Left ventricle myocardium superior (tissue), 1 donor: ENCODE measurements around the gene ZNF827. TPM values are rescaled to one million over a fixed set of nuclear protein-coding genes. Genes with fewer than 3 reads are reported as not detected.
A peak's percentile ranks its signal among the peaks of the same experiment; 100 is the strongest.

Experiments
- ATAC-seq: fragments of 200-7000 bp; cut with Tn5 transposase; one replicate; pipeline ENCODE4 v1.9.1; 2020; ENCODE audit warnings: mild to moderate bottlenecking, moderate library complexity
- DNase-seq: peaks from one replicate; pipeline ENCODE4 v3.0.0-alpha.2; 2020
- intact Hi-C: fragments of 100-400 bp; cut with micrococcal nuclease; formaldehyde crosslinking; loops from one replicate; pipeline ENCODE4 v1.11.0; 2022
- total RNA-seq: library from RNA; stranded (reverse); fragmentation: NEBNext Ultra II Directional; extraction: Animal tissue kit (Norgen Biotek cat#: 25700); gene quantifications from one replicate; pipeline ENCODE4 v1.2.1, GENCODE V29; 2021
- donor health status: DM: no; HTN: yes; CAD: no; lungs with severe emphysema.

ZNF827 gene
- total RNA-seq, 1 donor from 2014 or later = 13.8 TPM

DNA sequence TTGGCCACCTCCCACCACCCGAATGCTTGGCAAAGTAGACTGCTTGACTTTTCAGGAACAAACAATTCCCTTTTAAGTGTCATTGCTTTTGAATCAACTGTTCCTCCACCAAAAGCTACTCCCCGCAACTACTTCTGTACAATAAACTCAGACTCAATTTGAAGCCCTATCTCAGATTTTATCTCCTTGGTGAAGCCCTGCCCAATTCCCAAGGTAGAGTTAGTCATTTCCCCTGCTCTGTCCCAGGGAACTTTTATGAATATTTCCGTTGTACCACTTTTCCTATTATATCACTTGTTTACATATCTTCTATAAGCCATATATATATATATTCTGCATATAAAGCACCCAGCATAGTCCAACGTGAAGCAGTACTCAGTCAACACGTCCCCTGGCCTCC is 155.9 kb downstream of the ZNF827 start:
- peak; percentile 23 for ATAC-seq
- intact Hi-C loops = no loop called here

DNA sequence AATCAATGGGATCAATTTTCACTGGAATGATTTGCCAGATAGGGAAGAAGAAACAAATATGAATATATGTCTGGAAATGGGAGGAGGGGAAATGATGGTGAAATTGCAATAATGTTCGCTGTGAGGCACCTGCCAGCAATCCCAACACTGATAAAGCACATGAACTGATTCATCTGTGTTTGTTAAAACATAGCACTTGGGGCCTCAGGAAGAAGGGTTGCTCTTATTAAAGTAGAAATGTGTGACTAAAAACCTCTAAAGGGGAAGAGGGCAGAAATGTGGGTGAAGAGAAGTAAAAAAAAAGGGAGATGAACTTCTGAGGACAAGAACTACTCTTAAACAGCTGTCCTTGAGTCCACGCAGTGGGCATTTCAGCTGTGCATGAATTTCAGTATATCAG is 157.3 kb downstream of the ZNF827 start:
- ATAC-seq (no peak), DNase-seq (no peak)
- intact Hi-C loops = no loop called here

More for the DNA sequence above, 155.9 kb downstream of the ZNF827 start:
- no peak for DNase-seq

DNA sequence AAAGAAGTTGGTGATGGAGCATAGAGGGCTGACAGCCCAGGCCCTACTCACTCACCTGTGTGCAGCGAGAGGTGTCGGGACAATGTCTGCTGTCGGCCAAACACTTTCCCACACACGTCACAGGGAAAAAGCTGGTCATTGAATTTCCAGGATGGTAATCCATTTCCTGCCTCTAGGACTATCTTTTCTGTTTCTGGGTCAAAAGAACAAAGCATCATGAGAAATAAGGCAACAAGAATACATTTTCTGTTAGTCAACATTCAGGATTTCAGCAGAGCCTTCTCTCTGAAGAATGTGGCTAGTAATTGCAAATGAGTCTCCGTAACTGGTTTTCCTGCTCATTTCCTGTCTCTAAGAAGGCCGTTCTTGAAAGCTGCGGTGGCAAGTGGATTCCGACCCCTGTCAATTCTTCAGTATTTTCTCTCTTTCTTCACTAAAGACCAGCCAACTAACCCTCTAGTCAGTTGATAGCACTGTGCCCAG is 159.3 kb downstream of the ZNF827 start:
- no peak for DNase-seq
- intact Hi-C loops = no loop called here
- no peak for ATAC-seq

DNA sequence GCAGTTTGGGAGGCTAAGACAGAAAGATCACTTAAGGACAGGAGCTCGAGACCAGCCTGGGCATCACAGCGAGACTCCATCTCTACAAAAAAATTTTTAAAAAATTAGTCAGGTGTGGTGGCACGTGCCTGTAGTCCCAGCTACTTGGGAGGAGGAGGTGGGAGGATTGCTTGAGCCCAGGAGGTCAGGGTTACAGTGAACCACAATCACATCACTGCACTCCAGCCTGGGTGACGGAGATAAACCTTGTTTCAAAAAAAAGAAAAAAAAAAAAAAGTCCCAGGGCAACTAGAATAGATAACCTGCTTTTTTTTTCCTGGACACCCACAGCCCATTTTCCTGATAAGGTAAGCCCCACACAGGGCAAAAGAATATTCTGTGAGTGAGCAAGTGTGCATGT is 162.4 kb downstream of the ZNF827 start:
- ATAC-seq = no peak
- intact Hi-C loops = no loop called here

DNA sequence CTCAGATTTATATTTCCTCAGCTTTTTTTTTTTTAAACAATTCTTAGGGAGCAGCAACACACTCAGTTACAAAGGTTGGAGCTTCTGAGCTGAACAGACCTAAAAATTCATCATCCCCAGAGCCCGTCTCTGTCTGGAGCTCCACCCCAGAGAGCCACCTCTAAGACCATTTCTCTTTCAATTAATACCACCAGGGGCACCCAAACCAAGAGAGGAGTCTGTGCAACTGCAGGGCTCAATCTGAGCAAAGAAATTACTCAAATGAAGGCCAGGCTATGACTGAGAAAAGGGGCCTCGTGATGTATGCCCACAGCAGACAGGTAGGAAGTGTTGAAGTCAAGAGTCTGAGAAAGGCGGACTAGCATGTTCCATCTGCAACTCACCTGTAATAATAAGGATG is 163.2 kb downstream of the ZNF827 start:
- intact Hi-C loops = no loop called here

More for the DNA sequence above, 162.4 kb downstream of the ZNF827 start:
- no peak for DNase-seq

DNA sequence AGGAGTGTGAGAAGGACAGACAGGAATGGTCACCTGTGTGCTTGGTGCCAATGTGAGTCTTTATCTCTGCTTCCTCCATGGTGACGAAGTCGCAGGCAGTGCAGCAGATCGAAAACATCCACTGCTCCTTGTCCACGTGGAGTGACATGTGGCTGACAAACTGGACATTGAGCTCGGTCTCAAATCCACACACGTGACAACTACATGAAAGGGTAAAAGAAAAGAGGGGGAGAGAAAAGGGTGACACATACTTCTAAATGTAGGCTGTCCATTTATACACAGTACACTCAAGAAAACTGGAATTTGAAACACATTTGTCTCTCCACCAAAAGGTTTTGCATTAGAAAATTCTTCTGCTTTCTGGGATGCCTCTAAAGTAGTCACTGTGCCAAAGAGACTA is 164.2 kb downstream of the ZNF827 start:
- intact Hi-C loops = no loop called here
- DNase-seq (no peak), ATAC-seq (no peak)

More for the DNA sequence above, 163.2 kb downstream of the ZNF827 start:
- DNase-seq (no peak), ATAC-seq (no peak)

DNA sequence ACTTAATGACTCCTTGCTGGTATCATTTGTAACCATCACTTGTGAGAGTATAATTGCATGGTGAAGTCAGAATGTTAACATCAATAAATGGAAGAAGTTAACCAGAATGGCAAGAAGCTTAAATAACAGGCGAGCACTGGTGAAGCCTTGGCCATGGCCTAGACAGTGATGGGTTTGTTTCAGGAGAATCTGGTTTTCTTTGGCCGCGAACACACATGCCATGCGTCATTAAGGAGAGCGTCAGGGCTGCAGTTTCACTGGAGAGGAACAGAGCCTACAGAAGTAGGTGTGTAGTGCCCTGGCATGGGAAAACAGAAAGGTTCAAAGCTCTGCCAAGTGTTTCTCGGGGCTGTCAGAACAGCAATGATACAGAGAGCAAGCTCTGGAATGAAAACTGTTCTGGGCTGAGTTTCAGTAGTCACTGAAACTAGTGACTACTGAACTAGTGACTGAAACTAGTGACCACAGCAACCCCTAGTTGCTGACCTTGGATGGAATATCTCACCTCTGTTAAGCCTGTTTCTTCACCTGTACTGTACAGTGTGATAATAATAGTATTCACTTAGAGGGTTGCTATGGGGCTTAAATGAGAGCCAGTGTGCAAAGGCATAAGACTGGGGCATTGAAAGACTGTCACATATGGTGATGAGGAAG is 164.9 kb downstream of the ZNF827 start:
- intact Hi-C loops = no loop called here
- ATAC-seq = peak; percentile 99

DNA sequence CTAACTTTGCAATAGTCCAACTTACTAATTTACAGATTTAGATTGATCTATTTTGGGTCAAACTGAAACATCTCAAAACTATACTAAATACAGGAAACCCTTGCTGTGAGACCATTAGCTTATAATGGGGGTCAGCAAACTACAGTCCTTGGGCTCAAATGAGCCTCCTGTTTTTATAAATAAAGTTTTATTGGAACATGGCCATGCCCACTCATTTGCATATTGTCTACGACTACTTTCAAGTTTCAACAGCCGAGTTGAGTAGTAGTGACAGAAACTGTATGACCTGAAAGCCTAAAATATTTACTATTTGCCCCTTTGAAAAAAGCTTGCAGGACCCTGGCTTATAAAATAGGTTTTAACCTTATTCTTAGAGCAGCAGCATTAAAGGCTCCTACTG is 166.3 kb downstream of the ZNF827 start:
- intact Hi-C loops = no loop called here
- ATAC-seq = no peak
- no peak for DNase-seq

More for the DNA sequence above, 164.9 kb downstream of the ZNF827 start:
- DNase-seq = no peak

DNA sequence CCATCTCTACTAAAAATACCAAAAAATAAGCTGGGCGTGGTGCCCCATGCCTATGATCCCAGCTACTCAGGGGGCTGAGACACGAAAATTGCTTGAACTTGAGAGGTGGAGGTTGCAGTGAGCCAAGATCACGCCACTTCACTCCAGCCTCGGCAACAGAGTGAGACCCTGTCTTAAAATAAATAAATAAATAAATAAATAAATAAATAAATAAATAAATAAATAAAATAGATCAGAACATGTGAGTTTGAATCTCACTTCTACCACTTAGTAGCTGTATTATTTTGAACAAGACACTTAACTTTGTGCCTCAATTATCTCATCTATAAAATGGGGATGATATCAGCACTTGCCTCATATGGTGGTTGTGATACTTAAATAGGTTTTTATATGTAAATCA is 168.5 kb downstream of the ZNF827 start:
- no peak for ATAC-seq
- intact Hi-C loops = no loop called here

DNA sequence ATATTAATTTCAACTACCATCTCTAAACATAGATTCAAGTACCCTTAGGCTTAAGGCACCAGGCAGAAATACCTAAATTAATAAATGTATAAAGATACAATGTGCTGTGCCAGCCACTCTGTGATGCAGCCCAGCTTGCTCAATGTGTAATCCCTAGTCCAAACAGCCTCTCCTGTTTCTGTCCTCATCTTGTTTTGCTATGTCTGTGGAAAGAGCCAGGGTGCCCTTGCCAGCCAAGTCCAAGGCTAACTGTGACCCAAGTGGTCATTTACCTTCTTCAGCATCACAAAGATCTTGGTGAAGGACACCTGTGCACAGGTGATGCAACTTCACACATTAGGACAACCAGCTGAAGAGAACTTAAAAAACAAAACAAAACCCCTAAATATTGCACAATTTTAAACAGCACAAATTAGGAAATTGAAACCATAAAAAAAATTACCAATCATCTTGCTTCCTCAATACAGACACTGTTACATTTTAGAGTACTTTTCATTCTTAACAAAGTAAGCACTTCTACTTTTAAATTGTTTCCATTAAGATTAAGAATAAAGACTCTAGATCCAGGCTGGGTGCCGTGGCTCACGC is 169.1 kb downstream of the ZNF827 start:
- DNase-seq (no peak), ATAC-seq (no peak)
- intact Hi-C loops = no loop called here

More for the DNA sequence above, 168.5 kb downstream of the ZNF827 start:
- no peak for DNase-seq

DNA sequence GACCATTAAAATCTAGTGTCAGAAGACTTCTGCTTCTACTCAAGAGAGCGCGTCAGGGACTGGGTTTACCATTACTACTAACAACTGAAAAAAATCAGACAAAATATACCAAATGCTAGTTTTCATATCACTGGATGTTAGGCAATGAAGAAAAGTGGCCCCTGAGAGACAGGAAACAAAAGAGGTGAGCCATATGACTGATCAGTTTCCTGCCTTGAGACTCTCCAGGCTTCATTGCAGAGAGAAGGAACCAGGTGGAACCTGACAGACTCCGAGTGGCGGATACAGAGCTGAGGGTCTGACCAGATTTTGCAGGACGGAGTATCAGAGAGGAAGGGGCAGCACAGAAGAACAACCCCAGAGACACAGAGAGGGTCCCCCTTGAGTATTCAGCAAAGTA is 172.3 kb downstream of the ZNF827 start:
- no peak for ATAC-seq
- no peak for DNase-seq
- intact Hi-C loops = no loop called here

DNA sequence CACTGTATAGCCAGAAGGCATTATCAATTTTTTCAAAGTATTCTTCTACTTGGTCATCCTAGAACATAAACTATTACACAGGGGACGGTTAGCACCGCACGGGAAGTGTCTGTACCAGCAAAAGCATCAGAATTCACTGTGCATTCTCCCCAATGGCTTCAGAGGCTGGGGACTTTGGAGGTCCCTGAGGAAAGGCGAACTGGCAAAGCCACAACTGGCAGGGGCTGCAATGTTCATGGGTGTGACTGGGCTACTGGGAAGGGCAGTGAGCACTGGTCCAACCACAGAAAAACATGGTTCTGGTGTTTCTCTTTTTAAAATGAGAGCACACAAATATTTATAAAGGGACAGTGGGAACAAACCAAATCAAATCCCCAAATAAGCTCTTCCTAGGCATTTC is 175.2 kb downstream of the ZNF827 start:
- DNase-seq = no peak
- no peak for ATAC-seq
- intact Hi-C loops = no loop called here

DNA sequence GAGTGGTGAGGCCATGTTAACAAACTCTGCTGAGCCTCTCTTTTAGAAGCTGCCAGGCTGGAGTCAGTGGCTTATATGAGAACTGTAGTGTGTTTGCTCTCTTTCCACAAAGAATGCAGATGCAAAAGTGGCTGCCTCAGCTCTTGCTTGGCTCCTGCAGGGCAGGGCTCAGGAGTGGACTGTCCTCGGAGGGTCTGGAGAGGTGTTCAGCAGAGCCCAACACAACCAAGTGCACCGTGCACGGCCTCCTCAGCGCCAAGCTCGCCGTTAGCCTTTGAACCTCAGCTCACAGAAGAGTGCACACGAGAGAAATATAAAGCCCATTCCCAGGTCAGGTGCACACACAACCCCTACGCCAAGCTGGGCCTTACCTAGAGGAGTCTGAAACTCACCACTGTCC is 175.9 kb downstream of the ZNF827 start:
- DNase-seq (no peak), ATAC-seq (no peak)
- intact Hi-C loops = no loop called here

DNA sequence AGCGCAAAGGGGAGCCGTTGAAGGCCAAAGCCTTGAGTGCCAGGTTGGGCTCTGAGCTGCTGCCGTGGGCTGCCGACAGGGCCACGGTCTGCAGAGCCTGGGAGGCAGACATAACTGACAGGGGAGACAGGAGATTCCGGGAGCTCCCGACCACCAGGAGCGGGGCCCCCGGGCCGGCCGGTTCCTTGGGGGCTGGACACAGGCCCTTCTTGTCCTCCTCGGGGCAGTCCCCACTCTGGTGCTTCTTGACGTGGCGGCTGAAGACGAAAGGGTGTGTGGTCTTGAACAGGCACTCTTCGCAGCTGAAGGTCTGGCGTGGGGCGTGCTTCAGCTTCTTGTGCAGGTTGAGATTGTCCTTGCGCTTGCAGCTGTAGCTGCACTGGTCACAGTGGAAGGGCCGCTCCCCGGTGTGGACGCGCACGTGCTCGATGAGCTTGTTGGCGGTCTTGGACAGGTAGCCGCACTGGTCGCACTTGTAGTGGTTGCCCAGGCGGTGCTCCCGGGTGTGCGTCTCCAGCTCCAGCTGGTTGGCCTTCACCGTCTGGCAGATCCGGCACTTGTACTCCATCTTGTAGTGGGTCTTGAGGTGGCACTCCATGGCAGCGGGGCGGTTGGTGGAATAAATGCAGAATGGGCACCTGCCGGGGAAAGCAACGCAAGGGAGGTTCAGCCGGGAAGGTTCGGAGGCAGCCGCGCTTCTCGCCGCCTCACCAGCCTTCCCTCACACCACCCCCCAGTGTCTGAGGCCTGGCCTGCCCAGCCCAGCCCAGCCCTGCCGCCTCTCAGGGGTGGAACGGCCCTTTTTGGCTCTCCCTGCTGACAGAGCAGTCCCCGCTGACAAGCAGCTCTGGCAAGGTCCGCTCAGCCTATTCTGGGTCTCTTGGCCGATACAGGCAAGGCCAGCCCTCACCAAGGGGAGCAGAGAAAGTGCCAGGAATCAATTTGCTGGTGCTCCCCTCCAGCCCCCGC is 177.4 kb downstream of the ZNF827 start:
- ATAC-seq = peak; percentile 99
- DNase-seq = peak; percentile 79
- intact Hi-C loops = no loop called here

DNA sequence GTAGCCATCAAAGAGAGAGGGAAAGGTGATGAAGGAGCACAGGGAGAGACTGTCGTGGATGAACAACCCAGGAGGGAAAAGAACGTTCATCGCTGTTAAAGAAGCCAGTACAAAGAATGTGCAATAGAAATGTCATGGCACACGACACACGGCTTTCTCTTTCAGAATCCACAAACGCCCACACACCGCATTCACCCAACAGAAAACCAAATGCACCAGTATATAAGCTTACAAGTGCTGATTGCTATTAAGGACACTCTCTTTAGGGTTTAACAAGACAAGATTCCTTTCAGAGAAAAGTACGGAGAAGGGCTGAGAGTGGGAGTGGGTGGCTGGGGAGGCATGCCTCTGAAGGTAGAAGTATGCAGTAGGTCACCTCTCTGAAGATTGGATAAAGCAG is 178.4 kb downstream of the ZNF827 start:
- intact Hi-C loops = no loop called here
- ATAC-seq = no peak

DNA sequence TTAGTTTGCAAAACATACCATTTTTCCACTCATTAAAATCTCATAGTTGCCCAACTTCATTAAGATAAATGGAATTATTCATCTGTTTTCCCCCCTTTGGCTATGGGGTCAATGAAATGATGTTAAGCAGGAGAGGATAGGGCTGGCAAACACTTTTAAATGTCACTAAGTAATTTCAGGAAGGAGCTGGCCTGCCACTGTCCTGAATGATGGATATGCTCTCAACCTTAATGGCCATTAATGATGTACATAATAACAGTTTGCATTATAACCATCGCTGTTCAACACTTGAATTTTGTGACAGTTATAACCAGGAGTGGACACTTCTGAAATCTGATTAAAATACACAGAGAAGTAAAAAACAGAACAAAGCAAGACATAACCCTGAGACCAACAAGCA is 181.4 kb downstream of the ZNF827 start:
- ATAC-seq (no peak), DNase-seq (no peak)
- intact Hi-C loops = no loop called here

More for the DNA sequence above, 178.4 kb downstream of the ZNF827 start:
- DNase-seq = no peak

DNA sequence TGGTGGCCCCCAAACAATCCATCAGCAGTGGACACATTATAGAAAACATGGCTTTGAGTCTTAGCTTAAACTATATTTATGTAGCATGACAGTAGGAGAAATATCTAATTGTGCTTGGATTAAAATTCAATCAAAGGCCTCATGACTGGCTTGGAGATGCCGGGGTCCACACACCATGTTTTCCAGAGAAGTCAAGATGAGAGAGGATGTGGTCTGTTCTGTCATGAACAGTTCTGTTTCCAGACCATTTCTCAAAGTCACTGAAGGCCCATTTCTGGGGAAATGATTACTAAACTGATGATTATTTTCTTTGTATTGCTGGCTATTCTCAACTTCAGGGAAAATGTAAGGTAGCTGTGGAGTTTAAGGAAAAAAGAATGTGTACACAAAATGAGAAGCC is 182.4 kb downstream of the ZNF827 start:
- DNase-seq (no peak), ATAC-seq (no peak)
- intact Hi-C loops = no loop called here

DNA sequence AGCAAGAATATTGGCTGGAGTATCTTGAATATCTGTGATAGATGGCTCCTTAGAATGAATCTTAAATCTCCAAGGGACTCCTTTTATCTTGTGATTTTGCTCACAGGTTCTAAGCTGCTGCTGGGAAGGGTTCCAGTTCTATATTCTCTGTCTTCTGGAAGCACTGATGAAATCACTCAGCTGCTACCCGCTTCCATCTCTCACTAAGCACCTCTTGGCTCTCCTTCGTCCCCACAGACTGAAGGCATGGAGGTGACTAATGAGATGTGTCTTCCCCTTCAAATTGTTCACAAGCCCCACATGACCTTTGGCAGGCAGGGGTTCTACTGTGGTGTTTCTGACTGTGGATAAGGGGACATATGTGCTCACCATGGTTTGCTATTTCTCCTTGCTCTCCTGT is 182.8 kb downstream of the ZNF827 start:
- intact Hi-C loops = no loop called here
- ATAC-seq (no peak), DNase-seq (no peak)

DNA sequence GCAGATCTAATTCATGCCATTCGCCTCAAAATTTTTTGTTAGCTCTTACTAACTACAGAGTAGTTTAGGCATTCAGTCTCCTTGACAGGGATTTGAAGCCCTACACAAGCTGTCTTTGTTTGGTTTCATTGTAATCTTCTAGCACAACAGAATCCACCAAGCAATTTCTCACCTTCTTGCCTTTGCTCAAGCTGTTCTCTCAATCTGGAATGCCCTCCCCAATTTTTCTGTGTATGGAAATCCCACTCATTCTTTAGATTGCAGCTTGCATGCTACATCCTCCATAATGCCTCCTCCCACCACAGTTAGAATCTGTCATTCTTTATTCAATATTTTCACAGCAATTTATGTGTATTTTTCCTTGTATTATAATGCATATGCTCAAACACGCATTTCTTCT is 195.0 kb downstream of the ZNF827 start:
- ATAC-seq (no peak), DNase-seq (no peak)
- intact Hi-C loops = no loop called here

DNA sequence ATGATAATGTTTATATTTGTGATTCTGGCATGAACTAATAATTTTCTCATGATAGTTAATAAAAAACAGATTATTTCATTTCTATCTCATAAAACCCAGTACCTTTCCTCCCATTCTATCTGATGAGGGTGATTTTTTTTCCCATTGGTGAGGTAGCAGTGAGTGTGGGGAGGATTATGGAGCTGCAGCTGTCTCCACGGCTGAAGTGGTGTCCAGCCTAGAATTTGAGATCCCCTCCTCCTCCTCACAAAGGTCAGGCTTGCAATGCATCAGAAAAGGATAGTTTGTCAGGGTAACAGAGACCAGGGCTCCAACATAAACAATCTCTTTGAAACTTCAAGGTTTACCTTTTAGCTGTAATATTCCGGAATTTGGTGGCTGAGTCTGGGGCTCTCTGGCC is 197.8 kb downstream of the ZNF827 start:
- no peak for ATAC-seq
- no peak for DNase-seq
- intact Hi-C loops = no loop called here
